ENCODE data around the gene THBS3. TPM values are rescaled to one million over a fixed set of nuclear protein-coding genes. Genes with fewer than 3 reads are reported as not detected.
A peak's percentile ranks its signal among the peaks of the same experiment; 100 is the strongest.
"Not testable (repeated sequence)": the region's sequence is repeated elsewhere in the genome, so short reads cannot be mapped to it uniquely, and the experiment has no call there.

Gene THBS3
- total and polyA plus RNA-seq, 2 donors (not counting 1 experiment from before 2014, with no cell fraction given) = 36.8 to 39.6 TPM

DNA sequence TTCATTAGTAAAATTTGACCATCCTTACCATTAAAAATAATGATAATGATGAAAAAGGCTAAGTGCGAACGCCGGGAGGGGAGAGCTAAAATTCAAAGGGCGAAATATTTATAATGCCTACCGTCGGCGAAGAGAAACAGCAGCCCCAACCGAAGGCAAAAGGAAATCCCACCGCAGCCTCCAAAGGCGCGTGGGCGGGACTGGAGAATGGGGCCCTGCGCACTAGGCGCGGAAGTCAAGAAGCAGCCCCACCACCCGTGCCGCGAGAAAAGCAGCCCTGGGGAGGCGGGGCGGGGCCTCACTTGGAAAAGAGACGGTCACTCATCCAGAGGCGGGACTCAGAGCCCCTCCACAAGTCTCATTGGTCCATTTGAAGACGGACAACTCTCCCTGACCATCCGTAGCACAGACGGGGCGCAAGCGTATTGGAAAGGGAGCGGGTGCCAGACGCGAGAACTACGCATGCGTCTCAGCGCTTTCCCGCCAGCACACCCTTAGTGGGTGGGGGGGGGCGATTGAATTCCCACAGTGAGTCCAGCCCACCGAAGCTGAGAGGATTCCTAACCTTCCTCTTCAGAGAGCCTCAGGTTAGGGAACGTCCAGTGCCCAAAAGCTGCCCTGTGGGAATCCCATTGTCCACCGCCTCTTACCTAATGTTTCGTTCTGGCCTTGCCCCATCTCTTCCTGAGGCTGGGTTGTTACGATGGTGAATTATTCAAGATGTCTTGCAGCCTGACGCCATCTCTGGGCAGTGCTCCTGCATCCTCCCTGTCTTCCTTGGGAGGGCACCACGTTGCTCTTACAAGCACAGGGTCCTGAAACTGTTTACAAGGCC is 19.8 kb upstream of the THBS3 start:
- H3K27me3 ChIP-seq (ENCODE audit: control insufficient read depth, insufficient read depth, low read length) = no peaks in the 10 kb centered on the region
- peak overlapping the region; percentile 67 for H3K9ac ChIP-seq (ENCODE audit: insufficient read depth, low read length)
- H3K36me3 ChIP-seq (ENCODE audit: control insufficient read depth, insufficient read depth, low read length) = no peaks in the 10 kb centered on the region
- H4K20me1 ChIP-seq (ENCODE audit: control insufficient read depth, extremely low read depth, insufficient read depth, low read length) = no peaks in the 10 kb centered on the region
- peak overlapping the region; percentile 40 to 81 (median 63) for H3K4me3 ChIP-seq (replicated peaks in 1 of 4; ENCODE audit: control extremely low read depth in 1 of 4, insufficient read depth in 1 of 4, low read depth in 3 of 4, low read length in 4 of 4)
- H3K4me2 ChIP-seq (ENCODE audit: extremely low read depth, insufficient read depth, low read length) = peak overlapping the region; percentile 81
- H2AFZ ChIP-seq (ENCODE audit: low read length) = peak overlapping the region; percentile 94
- H3K9me3 ChIP-seq (ENCODE audit: control insufficient read depth, insufficient read depth, low read depth, low read length) = no peaks in the 10 kb centered on the region
- peaks cover 11% of the 10 kb centered on the region for H3K79me2 ChIP-seq (ENCODE audit: control insufficient read depth, insufficient read depth, low read length)
- H3K27ac ChIP-seq (ENCODE audit: insufficient read depth, low read length) = peak overlapping the region; percentile 93
- TF ChIP-seq EZH2 (IDR thresholded peaks at IDR 0.05; ENCODE audit: low read length, missing control alignments) = no peak
- TF ChIP-seq, protein P1, sequence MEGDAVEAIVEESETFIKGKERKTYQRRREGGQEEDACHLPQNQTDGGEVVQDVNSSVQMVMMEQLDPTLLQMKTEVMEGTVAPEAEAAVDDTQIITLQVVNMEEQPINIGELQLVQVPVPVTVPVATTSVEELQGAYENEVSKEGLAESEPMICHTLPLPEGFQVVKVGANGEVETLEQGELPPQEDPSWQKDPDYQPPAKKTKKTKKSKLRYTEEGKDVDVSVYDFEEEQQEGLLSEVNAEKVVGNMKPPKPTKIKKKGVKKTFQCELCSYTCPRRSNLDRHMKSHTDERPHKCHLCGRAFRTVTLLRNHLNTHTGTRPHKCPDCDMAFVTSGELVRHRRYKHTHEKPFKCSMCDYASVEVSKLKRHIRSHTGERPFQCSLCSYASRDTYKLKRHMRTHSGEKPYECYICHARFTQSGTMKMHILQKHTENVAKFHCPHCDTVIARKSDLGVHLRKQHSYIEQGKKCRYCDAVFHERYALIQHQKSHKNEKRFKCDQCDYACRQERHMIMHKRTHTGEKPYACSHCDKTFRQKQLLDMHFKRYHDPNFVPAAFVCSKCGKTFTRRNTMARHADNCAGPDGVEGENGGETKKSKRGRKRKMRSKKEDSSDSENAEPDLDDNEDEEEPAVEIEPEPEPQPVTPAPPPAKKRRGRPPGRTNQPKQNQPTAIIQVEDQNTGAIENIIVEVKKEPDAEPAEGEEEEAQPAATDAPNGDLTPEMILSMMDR (conservative IDR thresholded peaks at IDR 0.05 in 1 of 2, IDR thresholded peaks at IDR 0.05 in 1 of 2; ENCODE audit: low read depth in 1 of 2, low read length in 2 of 2) = no peak
- peak; percentile 97 to 99 for DNase-seq (ENCODE audit: low read depth in 2 of 2)
- H3K4me1 ChIP-seq (ENCODE audit: control insufficient read depth, extremely low read depth, insufficient read depth, low read length) = peaks cover 18% of the 10 kb centered on the region

DNA sequence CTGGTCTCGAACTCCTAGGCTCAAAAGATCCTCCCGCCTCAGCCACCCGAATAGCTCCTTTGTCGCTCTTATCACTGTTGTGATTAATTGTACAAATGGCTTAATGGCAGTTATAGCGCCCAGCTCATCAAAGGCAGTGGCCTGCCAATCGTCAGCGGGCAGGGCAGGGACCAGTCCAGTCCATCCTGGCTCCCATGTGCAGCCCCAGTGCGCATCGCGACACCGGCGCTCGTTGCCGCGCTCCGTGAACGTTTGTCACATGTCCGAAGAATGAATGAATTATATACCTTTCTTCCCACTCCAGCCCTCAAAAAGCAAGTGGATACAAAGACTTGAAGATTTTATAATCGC is 19.2 kb upstream of the THBS3 start:
- DNase-seq (ENCODE audit: low read depth in 2 of 2) = peak; percentile 35 to 37
- TF ChIP-seq, protein P1 (conservative IDR thresholded peaks at IDR 0.05 in 1 of 2, IDR thresholded peaks at IDR 0.05 in 1 of 2; ENCODE audit: low read depth in 1 of 2, low read length in 2 of 2) = peak in 1 of 2 donors; percentile 4
- no peak for TF ChIP-seq EZH2 (IDR thresholded peaks at IDR 0.05; ENCODE audit: low read length, missing control alignments)
- H3K27ac ChIP-seq (ENCODE audit: insufficient read depth, low read length) = peak overlapping the region; percentile 86
- peak overlapping the region; percentile 40 to 81 (median 63) for H3K4me3 ChIP-seq (replicated peaks in 1 of 4; ENCODE audit: control extremely low read depth in 1 of 4, insufficient read depth in 1 of 4, low read depth in 3 of 4, low read length in 4 of 4)
- no peak overlapping the region for H2AFZ ChIP-seq (ENCODE audit: low read length)
- no peaks in the 10 kb centered on the region for H3K9me3 ChIP-seq (ENCODE audit: control insufficient read depth, insufficient read depth, low read depth, low read length)
- no peaks in the 10 kb centered on the region for H4K20me1 ChIP-seq (ENCODE audit: control insufficient read depth, extremely low read depth, insufficient read depth, low read length)
- H3K4me1 ChIP-seq (ENCODE audit: control insufficient read depth, extremely low read depth, insufficient read depth, low read length) = peaks cover 18% of the 10 kb centered on the region
- peak overlapping the region; percentile 67 for H3K9ac ChIP-seq (ENCODE audit: insufficient read depth, low read length)
- H3K27me3 ChIP-seq (ENCODE audit: control insufficient read depth, insufficient read depth, low read length) = no peaks in the 10 kb centered on the region
- peak overlapping the region; percentile 81 for H3K4me2 ChIP-seq (ENCODE audit: extremely low read depth, insufficient read depth, low read length)
- H3K36me3 ChIP-seq (ENCODE audit: control insufficient read depth, insufficient read depth, low read length) = no peaks in the 10 kb centered on the region
- H3K79me2 ChIP-seq (ENCODE audit: control insufficient read depth, insufficient read depth, low read length) = peaks cover 11% of the 10 kb centered on the region

DNA sequence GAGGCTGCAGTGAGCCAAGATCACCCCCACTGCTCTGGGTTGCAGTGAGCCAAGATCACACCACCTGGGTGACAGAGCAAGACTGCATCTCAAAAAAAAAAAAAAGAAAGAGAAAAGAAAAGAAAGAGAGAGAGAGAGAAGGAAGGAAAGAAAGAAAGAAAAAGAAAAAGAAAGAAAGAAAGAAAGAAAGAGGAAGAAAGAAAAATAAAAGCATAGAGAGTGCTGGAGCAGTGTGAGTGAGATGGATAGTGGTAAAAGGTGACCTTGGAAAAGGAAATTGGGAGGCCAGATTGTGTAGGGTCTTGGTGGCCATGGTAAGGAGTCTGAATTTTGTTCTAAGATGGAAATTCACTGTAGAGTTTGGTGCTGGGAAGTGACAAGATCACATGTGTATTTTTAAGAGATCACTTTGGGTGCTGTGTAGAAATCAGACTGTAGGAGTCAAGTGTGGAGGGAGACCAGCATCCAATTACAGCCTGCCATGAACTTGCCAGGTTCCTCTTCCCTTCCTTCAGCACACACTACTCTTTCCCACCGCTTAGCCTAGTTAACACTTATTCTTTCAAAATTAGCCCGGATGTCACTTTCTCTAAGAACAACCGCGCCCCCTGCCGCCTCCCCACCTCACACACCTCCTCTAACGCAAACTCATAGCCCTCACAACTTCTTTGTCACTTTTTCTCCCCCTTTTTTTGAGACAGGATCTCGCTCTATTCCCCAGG is 18.7 kb upstream of the THBS3 start:
- peak; percentile 78 to 80 for DNase-seq (ENCODE audit: low read depth in 2 of 2)
- peak overlapping the region; percentile 81 for H3K4me2 ChIP-seq (ENCODE audit: extremely low read depth, insufficient read depth, low read length)
- H3K4me3 ChIP-seq (replicated peaks in 1 of 4; ENCODE audit: control extremely low read depth in 1 of 4, insufficient read depth in 1 of 4, low read depth in 3 of 4, low read length in 4 of 4) = peak overlapping the region; percentile 40 to 81 (median 63)
- no peak overlapping the region for H2AFZ ChIP-seq (ENCODE audit: low read length)
- H3K36me3 ChIP-seq (ENCODE audit: control insufficient read depth, insufficient read depth, low read length) = no peaks in the 10 kb centered on the region
- TF ChIP-seq, protein P1 (conservative IDR thresholded peaks at IDR 0.05 in 1 of 2, IDR thresholded peaks at IDR 0.05 in 1 of 2; ENCODE audit: low read depth in 1 of 2, low read length in 2 of 2) = peak; percentile 48 to 56
- TF ChIP-seq EZH2 (IDR thresholded peaks at IDR 0.05; ENCODE audit: low read length, missing control alignments) = no peak
- H3K27ac ChIP-seq (ENCODE audit: insufficient read depth, low read length) = peak overlapping the region; percentile 86
- H3K9ac ChIP-seq (ENCODE audit: insufficient read depth, low read length) = peak overlapping the region; percentile 67
- peaks cover 18% of the 10 kb centered on the region for H3K4me1 ChIP-seq (ENCODE audit: control insufficient read depth, extremely low read depth, insufficient read depth, low read length)
- H3K79me2 ChIP-seq (ENCODE audit: control insufficient read depth, insufficient read depth, low read length) = peaks cover 11% of the 10 kb centered on the region
- H3K9me3 ChIP-seq (ENCODE audit: control insufficient read depth, insufficient read depth, low read depth, low read length) = no peaks in the 10 kb centered on the region
- no peaks in the 10 kb centered on the region for H3K27me3 ChIP-seq (ENCODE audit: control insufficient read depth, insufficient read depth, low read length)
- no peaks in the 10 kb centered on the region for H4K20me1 ChIP-seq (ENCODE audit: control insufficient read depth, extremely low read depth, insufficient read depth, low read length)

DNA sequence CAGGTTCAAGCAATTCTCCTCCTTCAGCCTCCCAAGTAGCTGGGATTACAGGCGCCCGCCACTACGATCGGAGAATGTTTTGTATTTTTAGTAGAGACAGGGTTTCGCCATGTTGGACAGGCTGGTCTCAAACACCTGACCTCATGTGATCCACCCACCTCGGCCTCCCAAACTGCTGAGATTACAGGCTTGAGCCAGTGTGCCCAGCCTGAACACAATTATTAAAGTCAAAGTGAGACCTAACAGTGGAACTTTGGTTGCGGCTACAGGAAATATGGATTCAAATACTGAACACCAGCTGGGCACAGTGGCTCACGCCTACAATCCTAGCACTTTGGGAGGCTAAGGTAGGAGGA is 17.7 kb upstream of the THBS3 start:
- not testable (repeated sequence) for H4K20me1 ChIP-seq (ENCODE audit: control insufficient read depth, extremely low read depth, insufficient read depth, low read length); H3K9ac ChIP-seq (ENCODE audit: insufficient read depth, low read length); H3K36me3 ChIP-seq (ENCODE audit: control insufficient read depth, insufficient read depth, low read length); H2AFZ ChIP-seq (ENCODE audit: low read length); DNase-seq (ENCODE audit: low read depth in 2 of 2); H3K9me3 ChIP-seq (ENCODE audit: control insufficient read depth, insufficient read depth, low read depth, low read length); H3K27me3 ChIP-seq (ENCODE audit: control insufficient read depth, insufficient read depth, low read length); H3K4me2 ChIP-seq (ENCODE audit: extremely low read depth, insufficient read depth, low read length)
- Histone ChIP-seq H3K79me2 (ENCODE audit: control insufficient read depth, insufficient read depth, low read length) (peaks cover 11% of the 10 kb centered on the region), H3K4me1 (ENCODE audit: control insufficient read depth, extremely low read depth, insufficient read depth, low read length) (peaks cover 18% of the 10 kb centered on the region), H3K4me3 (replicated peaks in 1 of 4; ENCODE audit: control extremely low read depth in 1 of 4, insufficient read depth in 1 of 4, low read depth in 3 of 4, low read length in 4 of 4) (peak overlapping the region in 1 of 4 experiments; percentile 66), H3K27ac (ENCODE audit: insufficient read depth, low read length) (peak overlapping the region; percentile 86)

Data from fibroblast of lung (primary cell).